B cell (primary cell): Measurements from ENCODE around the gene WASL. TPM values are rescaled to one million over a fixed set of nuclear protein-coding genes. Genes with fewer than 3 reads are reported as not detected.

Experiments
- ATAC-seq: fragments of 200-7000 bp; cut with Tn5 transposase; one replicate; pipeline ENCODE4 v1.10.0; 2021; ENCODE audit warnings: low read depth, mild to moderate bottlenecking, moderate number of reproducible peaks, moderate library complexity
- CTCF ChIA-PET: fragments of 350-600 bp; sonication (Branson Sonifier 250); formaldehyde crosslinking; loops from one replicate; lab custom pipeline; 2021; ENCODE audit warnings: antibody characterized with exemption, inconsistent platforms; lab: Charles Lee
- POLR2A ChIA-PET: fragments of 350-600 bp; sonication (Branson Sonifier 250); formaldehyde crosslinking; loops from one replicate; lab custom pipeline; 2021; ENCODE audit warnings: antibody characterized with exemption; lab: Charles Lee
- DNase-seq: peaks from one replicate; pipeline ENCODE4 v3.0.0; 2013
- H2AFZ ChIP-seq: 2 replicates; pipeline ENCODE4 v1.6.1; 2012; ENCODE audit warnings: mild to moderate bottlenecking, low read depth, low read length; ENCODE audit not compliant: insufficient read depth, poor library complexity, severe bottlenecking
- H3K27ac ChIP-seq, 2 donors: 1 replicate in 1 of 2; 2 replicates in 1 of 2; pipeline ENCODE4 v1.5.1; 2012 to 2013; ENCODE audit warnings: low read length in 2 of 2, mild to moderate bottlenecking in 2 of 2, moderate library complexity in 1 of 2
- H3K27me3 ChIP-seq, 4 experiments: fragments of 200-600 bp in 1 of 4; sonication (generic) in 1 of 4; replicated peaks in 1 of 4; 1 replicate in 2 of 4; 2 replicates in 2 of 4; pipeline versions ENCODE4 v1.6.1 to v1.7.0; 2013 to 2016; ENCODE audit warnings: low read length in 3 of 4, mild to moderate bottlenecking in 2 of 4, mixed read lengths in 1 of 4, moderate library complexity in 1 of 4; ENCODE audit not compliant: insufficient read depth in 4 of 4, control insufficient read depth in 3 of 4; ENCODE audit errors: control extremely low read depth in 1 of 4
- H3K36me3 ChIP-seq, 2 experiments: replicated peaks in 1 of 2; 1 replicate in 1 of 2; 2 replicates in 1 of 2; pipeline versions ENCODE4 v1.6.1 to v1.7.1; 2013; ENCODE audit warnings: low read length in 1 of 2; ENCODE audit not compliant: insufficient read depth in 2 of 2, control insufficient read depth in 1 of 2; ENCODE audit errors: control extremely low read depth in 1 of 2, extremely low read depth in 1 of 2
- H3K4me1 ChIP-seq, 2 donors: fragments of 200-600 bp in 1 of 2; sonication (generic) in 1 of 2; 1 replicate in 1 of 2; 2 replicates in 1 of 2; pipeline versions ENCODE4 v1.5.1 to v1.6.1; 2013 to 2017; ENCODE audit warnings: low read length in 2 of 2; ENCODE audit not compliant: control insufficient read depth in 2 of 2, insufficient read depth in 2 of 2
- H3K4me2 ChIP-seq: replicated peaks from 2 replicates; pipeline ENCODE3; 2012; ENCODE audit warnings: mild to moderate bottlenecking, low read depth, low read length; ENCODE audit not compliant: poor library complexity, severe bottlenecking
- H3K4me3 ChIP-seq, 5 experiments: fragments of 200-600 bp in 1 of 5; sonication (generic) in 1 of 5; 1 replicate in 3 of 5; 2 replicates in 2 of 5; pipeline versions ENCODE4 v1.5.1 to v1.7.0; 2011 to 2016; ENCODE audit warnings: low read length in 4 of 5, mild to moderate bottlenecking in 4 of 5, low read depth in 2 of 5, control low read depth in 1 of 5, moderate library complexity in 1 of 5; ENCODE audit not compliant: insufficient read depth in 1 of 5; ENCODE audit errors: control extremely low read depth in 1 of 5, extremely low read depth in 1 of 5
- H3K79me2 ChIP-seq: fragments of 200-600 bp; sonication (generic); one replicate; pipeline ENCODE4 v1.6.0; 2016; ENCODE audit warnings: low read length; ENCODE audit not compliant: control insufficient read depth, insufficient read depth
- H3K9ac ChIP-seq: fragments of 200-600 bp; sonication (generic); 2 replicates; pipeline ENCODE4 v1.6.1; 2017; ENCODE audit warnings: mild to moderate bottlenecking, low read length, moderate library complexity
- H3K9me3 ChIP-seq, 3 donors: one replicate each; pipeline versions ENCODE4 v1.6.1 to v1.7.1; 2013; ENCODE audit warnings: low read length in 2 of 3; ENCODE audit not compliant: control insufficient read depth in 2 of 3, insufficient read depth in 1 of 3; ENCODE audit errors: control extremely low read depth in 1 of 3
- H4K20me1 ChIP-seq: 2 replicates; pipeline ENCODE4 v1.6.0; 2012; ENCODE audit warnings: mild to moderate bottlenecking, low read length; ENCODE audit not compliant: insufficient read depth, control insufficient read depth, poor library complexity, severe bottlenecking
- H3K27ac Mint-ChIP-seq: one replicate; pipeline ENCODE4 v1.8.0; 2021; ENCODE audit warnings: mixed read lengths
- H3K27me3 Mint-ChIP-seq: one replicate; pipeline ENCODE4 v1.8.0; 2021; ENCODE audit warnings: mixed read lengths
- H3K4me1 Mint-ChIP-seq: one replicate; pipeline ENCODE4 v1.8.0; 2021; ENCODE audit warnings: mixed read lengths
- H3K4me3 Mint-ChIP-seq: one replicate; pipeline ENCODE4 v1.8.0; 2021; ENCODE audit warnings: mixed read lengths
- H3K9me3 Mint-ChIP-seq: one replicate; pipeline ENCODE4 v1.8.0; 2022; ENCODE audit warnings: mixed read lengths; ENCODE audit not compliant: insufficient read depth
- CTCF ChIP-seq: fragments of 200-600 bp; IDR thresholded peaks from one replicate; pipeline ENCODE4 v1.8.0; 2022; ENCODE audit warnings: antibody characterized with exemption, mild to moderate bottlenecking
- EZH2 ChIP-seq: IDR thresholded peaks from 2 replicates; pipeline ENCODE4 v1.6.1; 2012; ENCODE audit warnings: borderline replicate concordance, low read depth, mild to moderate bottlenecking, moderate library complexity, low read length; ENCODE audit not compliant: insufficient read depth, poor library complexity, severe bottlenecking
- WGBS: methylation state at CpG from one replicate; pipeline ENCODE4 v1.1.5; 2013; ENCODE audit warnings: missing lambda C conversion rate; ENCODE audit not compliant: insufficient coverage; 5-methylcytosine and 5-hydroxymethylcytosine counted together
- intact Hi-C: fragments of 100-400 bp; cut with micrococcal nuclease; formaldehyde crosslinking; loops from one replicate; pipeline ENCODE4 v1.10.0; 2022
- polyA plus RNA-seq: library from polyadenylated mRNA; depleted of rRNA; stranded (reverse); fragments of >200 nt; gene quantifications from 2 replicates; pipeline ENCODE4 v1.2.3, GENCODE V29; 2012
- total RNA-seq, 2 donors: library from RNA; stranded (reverse); fragments of 120-200 nt in 1 of 2; gene quantifications; 1 replicate in 1 of 2; 2 replicates in 1 of 2; pipeline versions ENCODE4 v1.2.3 to v1.2.4, GENCODE V29; 2013 to 2022

The WASL gene
- total and polyA plus RNA-seq, 2 donors (not counting 1 experiment from before 2014, with no cell fraction given): 1.8 to 10.4 TPM

- Histone ChIP-seq H3K4me2 (no peak overlapping the region), H3K9me3 (no peaks in the 10 kb centered on the region), H2AFZ (no peak overlapping the region), H4K20me1 (no peaks in the 10 kb centered on the region), H3K4me3 (no peak overlapping the region), H3K27me3 (no peaks in the 10 kb centered on the region), H3K36me3 (no peaks in the 10 kb centered on the region), H3K9ac (no peak overlapping the region), H3K79me2 (no peaks in the 10 kb centered on the region), H3K27ac (no peak overlapping the region), H3K4me1 (no peaks in the 10 kb centered on the region)
- Mint-ChIP-seq H3K9me3 (no peaks in the 10 kb centered on the region), H3K4me3 (no peak overlapping the region), H3K27ac (no peak overlapping the region), H3K4me1 (no peaks in the 10 kb centered on the region), H3K27me3 (peaks cover 10% of the 10 kb centered on the region)
- DNase-seq (no peak), ATAC-seq (no peak)
- intact Hi-C loops: no loop called here
- ChIA-PET POLR2A (no interaction called here), CTCF (no interaction called here)
- TF ChIP-seq EZH2 (no peak), CTCF (no peak)
These were observed 35.5 kb upstream of the WASL start for GRCh38 chr7:123784263-123784662.

DNA sequence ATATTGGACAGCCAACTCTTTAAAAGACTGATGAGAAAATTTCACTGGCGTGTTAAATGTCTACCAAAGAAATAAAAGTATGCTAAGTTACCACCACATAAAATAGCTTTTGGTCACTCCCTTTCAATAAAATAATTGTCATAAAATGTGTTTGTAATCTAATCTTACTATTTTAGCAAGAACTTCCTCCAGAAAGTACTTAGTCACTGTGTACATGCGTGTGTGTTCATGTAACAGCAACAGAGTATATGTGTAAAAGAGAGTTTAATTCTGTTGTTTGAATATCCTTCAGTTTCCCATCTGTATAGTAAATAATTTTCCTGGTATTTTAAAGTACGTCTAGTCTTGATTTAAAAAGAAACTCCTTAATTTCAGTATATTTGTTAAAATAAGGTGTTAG is 35.0 kb upstream of the WASL start:
- intact Hi-C loops: no loop called here
- no peaks in the 10 kb centered on the region for H3K79me2 ChIP-seq
- no peak overlapping the region for H2AFZ ChIP-seq
- ATAC-seq: no peak
- no CpG with 5 or more reads among the region's 3 CpGs for WGBS
- no peak overlapping the region for H3K27ac Mint-ChIP-seq
- no peaks in the 10 kb centered on the region for H3K9me3 Mint-ChIP-seq
- no peak overlapping the region for H3K9ac ChIP-seq
- no peaks in the 10 kb centered on the region for H3K9me3 ChIP-seq
- H3K4me2 ChIP-seq: no peak overlapping the region
- DNase-seq: no peak
- H3K27me3 ChIP-seq: no peaks in the 10 kb centered on the region
- ChIA-PET CTCF (no interaction called here), POLR2A (no interaction called here)
- H4K20me1 ChIP-seq: no peaks in the 10 kb centered on the region
- TF ChIP-seq CTCF (no peak), EZH2 (no peak)
- peaks cover 10% of the 10 kb centered on the region for H3K27me3 Mint-ChIP-seq
- no peak overlapping the region for H3K27ac ChIP-seq
- H3K4me1 Mint-ChIP-seq: no peaks in the 10 kb centered on the region
- no peaks in the 10 kb centered on the region for H3K4me1 ChIP-seq
- no peak overlapping the region for H3K4me3 ChIP-seq
- H3K4me3 Mint-ChIP-seq: no peak overlapping the region
- no peaks in the 10 kb centered on the region for H3K36me3 ChIP-seq
